ENCODE measurements around the gene ARL5A. TPM values are rescaled to one million over a fixed set of nuclear protein-coding genes. Genes with fewer than 3 reads are reported as not detected.

Gene ARL5A
- total and polyA plus RNA-seq, 2 donors (not counting 3 experiments of a cell fraction or from before 2014, with no cell fraction given) = 25.8 to 73.2 TPM

DNA sequence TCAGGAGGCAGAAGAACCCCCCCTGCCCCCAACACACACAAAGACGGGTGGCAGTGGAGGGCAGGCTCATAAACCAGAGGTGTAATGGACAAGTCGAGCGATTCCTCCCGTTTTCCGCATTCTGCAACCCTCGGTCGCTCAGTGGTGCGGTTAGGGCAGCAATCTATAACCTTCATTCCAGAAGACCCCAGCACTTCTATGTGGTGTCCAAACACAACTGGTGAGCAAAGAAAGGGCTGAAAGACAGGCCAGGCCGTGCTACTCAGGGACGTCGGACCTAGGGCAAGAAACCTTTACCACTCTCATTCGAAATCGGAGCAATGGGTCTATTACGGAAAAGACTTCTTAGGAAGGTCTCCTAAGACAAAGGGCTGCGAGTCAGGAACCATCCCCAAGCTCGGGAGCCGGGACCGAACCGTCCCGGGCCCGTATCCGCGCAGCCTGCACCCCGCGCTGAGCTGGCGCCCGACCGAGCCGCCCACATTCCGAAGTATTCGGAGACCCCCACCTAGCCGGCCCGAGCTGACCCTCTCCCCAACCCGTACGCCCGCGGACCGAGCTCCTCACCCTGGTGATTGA is 568 bp downstream of the ARL5A start:
- intact Hi-C loops (cut with micrococcal nuclease) = loop anchor here (1.0 to 5.0 kb wide), 7 partner anchors 52 to 890 kb away; partner anchors contain the start of genes ARL6IP6 and PRPF40A
- no peak for TF ChIP-seq JUN (IDR thresholded peaks at IDR 0.05; ENCODE audit: borderline replicate concordance, insufficient read depth, insufficient read length, low read depth)
- no peak for TF ChIP-seq POLR2A (IDR thresholded peaks at IDR 0.05; ENCODE audit: low read depth, low read length)
- Histone ChIP-seq H3K4me1 (ENCODE audit: control insufficient read depth, extremely low read depth, insufficient read depth, low read length) (peaks cover 33% of the 10 kb centered on the region), H4K20me1 (replicated peaks; ENCODE audit: control insufficient read depth, extremely low read depth, insufficient read depth, low read length) (peaks cover 3% of the 10 kb centered on the region), H3K9me3 (replicated peaks; ENCODE audit: control insufficient read depth, insufficient read depth, low read length) (no peaks in the 10 kb centered on the region), H3K27ac (ENCODE audit: insufficient read depth, low read depth, low read length) (peak overlapping the region; percentile 89), H2AFZ (ENCODE audit: low read depth, low read length) (peak overlapping the region; percentile 86), H3K9me1 (replicated peaks; ENCODE audit: control insufficient read depth, extremely low read depth, insufficient read depth, low read length) (no peaks in the 10 kb centered on the region), H3K4me2 (ENCODE audit: insufficient read depth, low read length) (peak overlapping the region; percentile 99), H3K79me2 (ENCODE audit: control insufficient read depth, insufficient read depth, low read length) (peaks cover 56% of the 10 kb centered on the region), H3K4me3 (replicated peaks in 1 of 3; ENCODE audit: insufficient read depth in 1 of 3, low read depth in 1 of 3, low read length in 3 of 3) (peak overlapping the region; percentile 74 to 100 (median 99)), H3K9ac (replicated peaks; ENCODE audit: extremely low read depth, insufficient read depth, low read length) (peak overlapping the region; percentile 97), H3K36me3 (ENCODE audit: control insufficient read depth in 2 of 2, extremely low read depth in 1 of 2, insufficient read depth in 2 of 2, low read length in 2 of 2) (no peaks in the 10 kb centered on the region), H3K27me3 (ENCODE audit: control insufficient read depth in 2 of 2, insufficient read depth in 2 of 2, low read length in 2 of 2) (no peaks in the 10 kb centered on the region)
- dilution Hi-C loops (cut with MboI; ENCODE audit: extremely low pct_ligation_motif_present, low sequenced_read_pairs) = no loop called here
- POLR2A ChIA-PET = interaction anchor here (0.7 to 0.9 kb wide), 2 partner anchors 51 to 86 kb away, joined by 3 to 5 read pairs; no protein-coding TSS in a partner anchor
- FAIRE-seq (no peak), DNase-seq (ENCODE audit: low read depth, low spot score) (peak; percentile 56)
- TSS peak; percentile 21 for BruUV-seq (replicated peaks)
- CTCF ChIA-PET = interaction anchor here (0.6 to 2.5 kb wide), 9 partner anchors 9 to 198 kb away, joined by 3 to 10 read pairs (median 5); no protein-coding TSS in a partner anchor

GRCh38 chr2:151826737-151827157 is 1.5 kb downstream of the ARL5A start:
- Histone ChIP-seq H4K20me1 (replicated peaks; ENCODE audit: control insufficient read depth, extremely low read depth, insufficient read depth, low read length) (peaks cover 3% of the 10 kb centered on the region), H3K4me3 (replicated peaks in 1 of 3; ENCODE audit: insufficient read depth in 1 of 3, low read depth in 1 of 3, low read length in 3 of 3) (peak overlapping the region; percentile 74 to 100 (median 99)), H2AFZ (ENCODE audit: low read depth, low read length) (no peak overlapping the region), H3K79me2 (ENCODE audit: control insufficient read depth, insufficient read depth, low read length) (peaks cover 64% of the 10 kb centered on the region), H3K4me2 (ENCODE audit: insufficient read depth, low read length) (peak overlapping the region; percentile 99), H3K9me1 (replicated peaks; ENCODE audit: control insufficient read depth, extremely low read depth, insufficient read depth, low read length) (no peaks in the 10 kb centered on the region), H3K9ac (replicated peaks; ENCODE audit: extremely low read depth, insufficient read depth, low read length) (peak overlapping the region; percentile 97), H3K9me3 (replicated peaks; ENCODE audit: control insufficient read depth, insufficient read depth, low read length) (no peaks in the 10 kb centered on the region), H3K27me3 (ENCODE audit: control insufficient read depth in 2 of 2, insufficient read depth in 2 of 2, low read length in 2 of 2) (no peaks in the 10 kb centered on the region), H3K4me1 (ENCODE audit: control insufficient read depth, extremely low read depth, insufficient read depth, low read length) (peaks cover 33% of the 10 kb centered on the region), H3K27ac (ENCODE audit: insufficient read depth, low read depth, low read length) (peak overlapping the region; percentile 89), H3K36me3 (ENCODE audit: control insufficient read depth in 2 of 2, extremely low read depth in 1 of 2, insufficient read depth in 2 of 2, low read length in 2 of 2) (no peaks in the 10 kb centered on the region)
- CTCF ChIA-PET = interaction anchor here (1.0 to 4.5 kb wide), 6 partner anchors 11 to 199 kb away, joined by 3 to 27 read pairs (median 4); no protein-coding TSS in a partner anchor
- FAIRE-seq = peak; percentile 4
- DNase-seq (ENCODE audit: low read depth, low spot score) = peak; percentile 72
- BruUV-seq (replicated peaks) = TSS peak; percentile 24
- POLR2A ChIA-PET = no interaction called here
- TF ChIP-seq POLR2A (IDR thresholded peaks at IDR 0.05; ENCODE audit: low read depth, low read length) (no peak), CTCF (IDR thresholded peaks at IDR 0.05; ENCODE audit: extremely low read depth in 1 of 2, insufficient read depth in 1 of 2, low read depth in 1 of 2, low read length in 2 of 2) (no peak), GATA2 (IDR thresholded peaks at IDR 0.05; ENCODE audit: insufficient read depth, insufficient read length, low read depth, low read length) (no peak), JUN (IDR thresholded peaks at IDR 0.05; ENCODE audit: borderline replicate concordance, insufficient read depth, insufficient read length, low read depth) (no peak), EZH2 (IDR thresholded peaks at IDR 0.05; ENCODE audit: borderline replicate concordance, low read depth, low read length, severe bottlenecking) (no peak), MAX (IDR thresholded peaks at IDR 0.05; ENCODE audit: insufficient read depth, insufficient read length) (no peak), FOS (IDR thresholded peaks at IDR 0.05; ENCODE audit: borderline replicate concordance, insufficient read depth, low read length) (no peak), MYC (IDR thresholded peaks at IDR 0.05; ENCODE audit: low read depth, low read length) (no peak), POLR2AphosphoS5 (IDR thresholded peaks at IDR 0.05; ENCODE audit: insufficient read depth, low read depth, low read length) (no peak)
- dilution Hi-C loops (cut with MboI; ENCODE audit: extremely low pct_ligation_motif_present, low sequenced_read_pairs) = no loop called here
- intact Hi-C loops (cut with micrococcal nuclease) = loop anchor here (5.0 kb wide), 3 partner anchors 121 to 891 kb away; partner anchors contain the start of genes ARL6IP6 and PRPF40A
